GM19463 (cell line): Measurements from ENCODE around the gene RNASE4.
"Not testable (repeated sequence)": the region's sequence is repeated elsewhere in the genome, so short reads cannot be mapped to it uniquely, and the experiment has no call there.

ENCODE experiments used
- ATAC-seq: cut with Tn5 transposase; IDR thresholded peaks from one replicate; pipeline ENCODE4 v1.9.1; 2021; ENCODE audit warnings: mild to moderate bottlenecking, moderate library complexity; ENCODE audit not compliant: unreplicated experiment

The RNASE4 gene

GRCh38 chr14:20683891-20684661 is at the start of gene RNASE4:
TSS of gene RNASE4 (plus strand) at chr14:20684560. CDS start at chr14:20699372, 14,812 bp downstream.
- ATAC-seq = peak; percentile 22

GRCh38 chr14:20641591-20641990 is 42.8 kb upstream of the RNASE4 start, which contains the start of gene OR6S1:
TSS of gene OR6S1 (minus strand) at chr14:20641691. CDS start at chr14:20641691, 0 bp downstream.
- ATAC-seq = no peak

GRCh38 chr14:20642182-20642581 is 42.2 kb upstream of the RNASE4 start:
- ATAC-seq = no peak

GRCh38 chr14:20642755-20643154 is 41.6 kb upstream of the RNASE4 start:
- not testable (repeated sequence) for ATAC-seq

GRCh38 chr14:20644520-20644919 is 39.8 kb upstream of the RNASE4 start:
- ATAC-seq = no peak

GRCh38 chr14:20645481-20645880 is 38.9 kb upstream of the RNASE4 start:
- no peak for ATAC-seq

GRCh38 chr14:20652996-20653975 is 31.1 kb upstream of the RNASE4 start:
- peak; percentile 71 for ATAC-seq

- no peak for ATAC-seq
These were observed 28.5 kb upstream of the RNASE4 start for GRCh38 chr14:20655851-20656250.

GRCh38 chr14:20656274-20656673 is 28.1 kb upstream of the RNASE4 start:
- ATAC-seq = no peak

GRCh38 chr14:20657216-20658211 is 26.8 kb upstream of the RNASE4 start:
- ATAC-seq = no peak

GRCh38 chr14:20658246-20658645 is 26.1 kb upstream of the RNASE4 start:
- no peak for ATAC-seq

GRCh38 chr14:20659336-20659735 is 25.0 kb upstream of the RNASE4 start:
- ATAC-seq = no peak

GRCh38 chr14:20659813-20660395 is 24.5 kb upstream of the RNASE4 start:
- no peak for ATAC-seq

- no peak for ATAC-seq
These were observed 23.2 kb upstream of the RNASE4 start for GRCh38 chr14:20661197-20661596.

GRCh38 chr14:20662968-20663732 is 21.2 kb upstream of the RNASE4 start:
- peak; percentile 60 for ATAC-seq

GRCh38 chr14:20666400-20666961 is 17.9 kb upstream of the RNASE4 start:
- ATAC-seq = not testable (repeated sequence)

GRCh38 chr14:20667957-20668356 is 16.4 kb upstream of the RNASE4 start:
- ATAC-seq = peak; percentile 68

GRCh38 chr14:20668969-20669368 is 15.4 kb upstream of the RNASE4 start:
- no peak for ATAC-seq
